ENCODE measurements around the gene USP15.
A peak's percentile ranks its signal among the peaks of the same experiment; 100 is the strongest.

The USP15 gene

GRCh38 chr12:62372134-62372533 lies 111.9 kb downstream of the USP15 start:
- Histone ChIP-seq H3K9me3 (ENCODE audit: insufficient read depth, low read depth, low read length) (no peaks in the 10 kb centered on the region), H4K8ac (ENCODE audit: low read depth, low read length) (no peak overlapping the region), H3K79me2 (ENCODE audit: control insufficient read depth, insufficient read depth, low read length, poor library complexity) (no peaks in the 10 kb centered on the region), H2BK120ac (ENCODE audit: insufficient read depth, low read length, poor library complexity) (no peak overlapping the region), H3K4me1 (ENCODE audit: control insufficient read depth in 1 of 2, insufficient read depth in 2 of 2, low read length in 2 of 2) (no peaks in the 10 kb centered on the region), H4K12ac (ENCODE audit: low read depth, low read length) (no peak overlapping the region), H2BK12ac (ENCODE audit: low read length) (no peak overlapping the region), H2AK5ac (ENCODE audit: low read length) (no peak overlapping the region), H2AFZ (ENCODE audit: insufficient read depth, low read length, poor library complexity) (no peak overlapping the region), H3K4me2 (ENCODE audit: low read length) (no peak overlapping the region), H3K23ac (ENCODE audit: low read length) (no peak overlapping the region), H2BK5ac (ENCODE audit: low read depth, low read length, poor library complexity) (no peak overlapping the region), H3K14ac (ENCODE audit: low read length) (no peak overlapping the region), H3K79me1 (ENCODE audit: low read length) (no peaks in the 10 kb centered on the region), H3K27ac (ENCODE audit: low read depth, low read length) (no peak overlapping the region), H3K36me3 (ENCODE audit: control insufficient read depth in 1 of 2, insufficient read depth in 2 of 2, low read length in 2 of 2) (no peaks in the 10 kb centered on the region), H3K9ac (ENCODE audit: low read length) (no peak overlapping the region), H3K4ac (ENCODE audit: low read depth, low read length) (no peak overlapping the region), H3K4me3 (ENCODE audit: low read depth, low read length) (no peak overlapping the region), H3K18ac (ENCODE audit: low read length) (no peak overlapping the region), H4K91ac (ENCODE audit: low read depth, low read length) (no peak overlapping the region), H3K27me3 (ENCODE audit: insufficient read depth, low read length) (no peaks in the 10 kb centered on the region)
- peak; percentile 54 to 81 for DNase-seq
- WGBS (ENCODE audit: extremely low coverage, insufficient coverage, insufficient read length): no CpG with 5 or more reads among the region's 2 CpGs

DNA sequence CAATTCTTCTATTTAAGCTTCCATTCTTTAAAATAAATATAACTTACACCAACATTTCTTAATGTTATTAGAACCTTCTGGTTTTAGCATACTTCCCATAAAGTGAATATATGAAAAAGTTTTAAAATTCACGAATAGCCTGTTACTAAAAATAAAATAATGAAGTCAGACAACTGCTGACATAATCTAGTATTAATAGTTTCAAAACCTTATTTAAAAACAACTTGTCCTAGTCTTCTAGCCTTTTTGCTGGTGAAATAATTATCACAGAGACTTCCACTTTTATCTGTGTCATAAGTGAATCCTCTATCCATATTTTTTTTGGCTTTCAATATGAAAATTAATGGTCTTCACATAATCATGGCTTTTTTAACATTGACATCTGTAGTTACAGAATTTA lies 112.6 kb downstream of the USP15 start:
- no peak overlapping the region for H2BK12ac ChIP-seq (ENCODE audit: low read length)
- H3K79me1 ChIP-seq (ENCODE audit: low read length): no peaks in the 10 kb centered on the region

DNA sequence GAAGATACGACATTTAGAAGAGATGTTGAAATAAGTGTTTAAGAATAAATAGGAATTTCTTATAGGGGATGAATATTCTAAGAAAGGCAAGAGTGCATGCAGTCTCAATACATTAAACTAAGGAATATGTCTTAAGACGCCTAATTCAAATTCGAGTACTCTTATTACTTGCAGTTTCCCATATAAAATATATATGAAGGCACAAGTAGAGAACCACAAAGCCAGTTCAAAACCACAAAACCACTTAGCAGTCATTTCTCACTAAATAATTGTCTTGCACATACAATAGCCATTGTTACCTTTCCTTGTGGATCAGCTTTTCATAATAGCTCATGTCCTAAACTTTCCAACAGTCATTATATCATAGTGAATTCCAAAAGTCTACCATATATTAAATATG lies 115.4 kb downstream of the USP15 start:
- Histone ChIP-seq H3K9ac (ENCODE audit: low read length) (no peak overlapping the region), H4K91ac (ENCODE audit: low read depth, low read length) (no peak overlapping the region), H4K8ac (ENCODE audit: low read depth, low read length) (no peak overlapping the region), H3K9me3 (ENCODE audit: insufficient read depth, low read depth, low read length) (no peaks in the 10 kb centered on the region), H3K14ac (ENCODE audit: low read length) (no peak overlapping the region), H2AK5ac (ENCODE audit: low read length) (no peak overlapping the region), H3K36me3 (ENCODE audit: control insufficient read depth in 1 of 2, insufficient read depth in 2 of 2, low read length in 2 of 2) (no peaks in the 10 kb centered on the region), H2AFZ (ENCODE audit: insufficient read depth, low read length, poor library complexity) (no peak overlapping the region), H2BK12ac (ENCODE audit: low read length) (no peak overlapping the region), H2BK5ac (ENCODE audit: low read depth, low read length, poor library complexity) (no peak overlapping the region), H3K4me3 (ENCODE audit: low read depth, low read length) (no peak overlapping the region), H3K79me1 (ENCODE audit: low read length) (no peaks in the 10 kb centered on the region), H3K79me2 (ENCODE audit: control insufficient read depth, insufficient read depth, low read length, poor library complexity) (no peaks in the 10 kb centered on the region), H3K4ac (ENCODE audit: low read depth, low read length) (no peak overlapping the region), H2BK120ac (ENCODE audit: insufficient read depth, low read length, poor library complexity) (no peak overlapping the region), H3K23ac (ENCODE audit: low read length) (no peak overlapping the region), H3K4me2 (ENCODE audit: low read length) (no peak overlapping the region), H3K27ac (ENCODE audit: low read depth, low read length) (no peak overlapping the region), H3K4me1 (ENCODE audit: control insufficient read depth in 1 of 2, insufficient read depth in 2 of 2, low read length in 2 of 2) (no peaks in the 10 kb centered on the region), H4K12ac (ENCODE audit: low read depth, low read length) (no peak overlapping the region), H3K27me3 (ENCODE audit: insufficient read depth, low read length) (no peaks in the 10 kb centered on the region), H3K18ac (ENCODE audit: low read length) (no peak overlapping the region)
- no peak for DNase-seq
- WGBS (ENCODE audit: extremely low coverage, insufficient coverage, insufficient read length): no CpG with 5 or more reads among the region's 3 CpGs

More for the DNA sequence above, 112.6 kb downstream of the USP15 start:
- no CpG with 5 or more reads among the region's 1 CpG for WGBS (ENCODE audit: extremely low coverage, insufficient coverage, insufficient read length)
- Histone ChIP-seq H3K4ac (ENCODE audit: low read depth, low read length) (no peak overlapping the region), H2BK5ac (ENCODE audit: low read depth, low read length, poor library complexity) (no peak overlapping the region), H3K27me3 (ENCODE audit: insufficient read depth, low read length) (no peaks in the 10 kb centered on the region), H4K12ac (ENCODE audit: low read depth, low read length) (no peak overlapping the region), H4K8ac (ENCODE audit: low read depth, low read length) (no peak overlapping the region), H2BK120ac (ENCODE audit: insufficient read depth, low read length, poor library complexity) (no peak overlapping the region), H4K91ac (ENCODE audit: low read depth, low read length) (no peak overlapping the region), H3K9me3 (ENCODE audit: insufficient read depth, low read depth, low read length) (no peaks in the 10 kb centered on the region), H3K4me3 (ENCODE audit: low read depth, low read length) (no peak overlapping the region), H3K18ac (ENCODE audit: low read length) (no peak overlapping the region), H3K23ac (ENCODE audit: low read length) (no peak overlapping the region), H2AK5ac (ENCODE audit: low read length) (no peak overlapping the region), H3K4me2 (ENCODE audit: low read length) (no peak overlapping the region), H3K36me3 (ENCODE audit: control insufficient read depth in 1 of 2, insufficient read depth in 2 of 2, low read length in 2 of 2) (no peaks in the 10 kb centered on the region), H3K79me2 (ENCODE audit: control insufficient read depth, insufficient read depth, low read length, poor library complexity) (no peaks in the 10 kb centered on the region), H3K9ac (ENCODE audit: low read length) (no peak overlapping the region), H3K27ac (ENCODE audit: low read depth, low read length) (no peak overlapping the region), H3K4me1 (ENCODE audit: control insufficient read depth in 1 of 2, insufficient read depth in 2 of 2, low read length in 2 of 2) (no peaks in the 10 kb centered on the region), H3K14ac (ENCODE audit: low read length) (no peak overlapping the region), H2AFZ (ENCODE audit: insufficient read depth, low read length, poor library complexity) (no peak overlapping the region)
- no peak for DNase-seq

- H3K4ac ChIP-seq (ENCODE audit: low read depth, low read length): no peak overlapping the region
- H2BK12ac ChIP-seq (ENCODE audit: low read length): no peak overlapping the region
- H3K9me3 ChIP-seq (ENCODE audit: insufficient read depth, low read depth, low read length): no peaks in the 10 kb centered on the region
- no peak overlapping the region for H2AFZ ChIP-seq (ENCODE audit: insufficient read depth, low read length, poor library complexity)
- no peak overlapping the region for H4K8ac ChIP-seq (ENCODE audit: low read depth, low read length)
- no peak overlapping the region for H2BK120ac ChIP-seq (ENCODE audit: insufficient read depth, low read length, poor library complexity)
- H3K4me3 ChIP-seq (ENCODE audit: low read depth, low read length): no peak overlapping the region
- no peak overlapping the region for H3K23ac ChIP-seq (ENCODE audit: low read length)
- H3K18ac ChIP-seq (ENCODE audit: low read length): no peak overlapping the region
- no peak overlapping the region for H3K4me2 ChIP-seq (ENCODE audit: low read length)
- H2AK5ac ChIP-seq (ENCODE audit: low read length): no peak overlapping the region
- no peak overlapping the region for H4K91ac ChIP-seq (ENCODE audit: low read depth, low read length)
- no peak overlapping the region for H3K27ac ChIP-seq (ENCODE audit: low read depth, low read length)
- H2BK5ac ChIP-seq (ENCODE audit: low read depth, low read length, poor library complexity): no peak overlapping the region
- no peak overlapping the region for H4K12ac ChIP-seq (ENCODE audit: low read depth, low read length)
- no peak for DNase-seq
- no peaks in the 10 kb centered on the region for H3K79me1 ChIP-seq (ENCODE audit: low read length)
- H3K4me1 ChIP-seq (ENCODE audit: control insufficient read depth in 1 of 2, insufficient read depth in 2 of 2, low read length in 2 of 2): no peaks in the 10 kb centered on the region
- H3K79me2 ChIP-seq (ENCODE audit: control insufficient read depth, insufficient read depth, low read length, poor library complexity): no peaks in the 10 kb centered on the region
- no peaks in the 10 kb centered on the region for H3K36me3 ChIP-seq (ENCODE audit: control insufficient read depth in 1 of 2, insufficient read depth in 2 of 2, low read length in 2 of 2)
- no peak overlapping the region for H3K9ac ChIP-seq (ENCODE audit: low read length)
- H3K14ac ChIP-seq (ENCODE audit: low read length): no peak overlapping the region
- no peaks in the 10 kb centered on the region for H3K27me3 ChIP-seq (ENCODE audit: insufficient read depth, low read length)
- WGBS (ENCODE audit: extremely low coverage, insufficient coverage, insufficient read length): no CpG with 5 or more reads among the region's 2 CpGs
Observed at GRCh38 chr12:62379026-62379722, 119.0 kb downstream of the USP15 start.

Data from trophoblast cell (in vitro differentiated cells and primary cell).